Pancreas (tissue), 10 donors: Measurements from ENCODE around the gene BABAM2. TPM values are rescaled to one million over a fixed set of nuclear protein-coding genes. Genes with fewer than 3 reads are reported as not detected.

ENCODE experiments used
- ATAC-seq, 4 donors: fragments of 200-7000 bp; cut with Tn5 transposase; one replicate each; pipeline versions ENCODE4 v1.8.0 to v1.9.1; 2020; ENCODE audit warnings: mild to moderate bottlenecking in 4 of 4, moderate library complexity in 4 of 4
- DNase-seq, 6 donors: peaks; one replicate each; pipeline ENCODE4 v3.0.0-alpha.2; 2020
- FAIRE-seq: peaks from 2 replicates; lab custom pipeline; 2012; peaks lifted over from hg19 to GRCh38; lab: Jason Lieb, UNC
- H3K27ac ChIP-seq, 4 donors: fragments of 200-600 bp; sonication (generic); 1 replicate in 3 of 4; 2 replicates in 1 of 4; pipeline versions ENCODE4 v1.5.0 to v1.8.0; 2020
- H3K27me3 ChIP-seq, 4 donors: fragments of 200-600 bp; one replicate each; pipeline ENCODE4 v1.8.0; 2021
- H3K36me3 ChIP-seq, 3 donors: fragments of 200-600 bp; sonication (generic) in 1 of 3; one replicate each; pipeline versions ENCODE4 v1.5.0 to v1.8.0; 2020 to 2021
- H3K4me1 ChIP-seq, 3 donors: fragments of 200-600 bp; one replicate each; pipeline ENCODE4 v1.8.0; 2021
- H3K4me3 ChIP-seq, 4 donors: fragments of 200-600 bp; sonication (generic) in 2 of 4; one replicate each; pipeline versions ENCODE4 v1.5.0 to v1.8.0; 2020 to 2021
- H3K9me3 ChIP-seq, 4 donors: fragments of 200-600 bp; one replicate each; pipeline ENCODE4 v1.8.0; 2021
- WGBS, 2 donors: extraction: QIAGEN DNeasy Blood & Tissue Kit; methylation state at CpG; one replicate each; pipeline ENCODE4 v1.1.7; 2013; 5-methylcytosine and 5-hydroxymethylcytosine counted together
- intact Hi-C, 3 donors: fragments of 100-400 bp; cut with DNase I; formaldehyde crosslinking; loops; one replicate each; pipeline versions ENCODE4 v1.11.1 to v1.14.2; 2022
- polyA plus RNA-seq, 2 donors: library from polyadenylated mRNA; stranded (reverse); fragments of 200-250 nt; gene quantifications; one replicate each; pipeline ENCODE4 v1.2.3, GENCODE V29; 2013
- total RNA-seq, 6 donors: library from RNA; stranded (reverse); fragmentation: NEBNext Ultra II Directional in 4 of 6; extraction: Animal tissue kit (Norgen Biotek cat#: 25700) in 4 of 6; gene quantifications; one replicate each; pipeline versions ENCODE4 v1.2.1 to v1.2.4, GENCODE V29; 2021 to 2023
- TF ChIP-seq, protein P1 (sequence below), 4 donors: fragments of 200-600 bp; sonication (generic) in 3 of 4; IDR thresholded peaks; one replicate each; pipeline versions ENCODE4 v1.5.0 to v1.8.0; 2021; ENCODE audit warnings: antibody characterized with exemption in 4 of 4
- donor health status: healthy with polysubstance abuse.
- donor health status: DM: no; HTN: no; CAD: no; lungs with moderate emphysema.
- donor health status: DM: no; HTN: no; CAD: no.
- donor health status: control.
- donor health status: control.
- donor health status: Bipolar disorder and iron deficiency.
- donor health status: DM: yes; HTN: yes; CAD: no.
- donor health status: DM: no; HTN: no; CAD: no.
- donor health status: DM: no; HTN: no; CAD: no.
- donor health status: DM: yes; HTN: yes; CAD: no.

The BABAM2 gene
- total and polyA plus RNA-seq, 8 donors: 9.4 to 21.3 (median 15.6) TPM

DNA sequence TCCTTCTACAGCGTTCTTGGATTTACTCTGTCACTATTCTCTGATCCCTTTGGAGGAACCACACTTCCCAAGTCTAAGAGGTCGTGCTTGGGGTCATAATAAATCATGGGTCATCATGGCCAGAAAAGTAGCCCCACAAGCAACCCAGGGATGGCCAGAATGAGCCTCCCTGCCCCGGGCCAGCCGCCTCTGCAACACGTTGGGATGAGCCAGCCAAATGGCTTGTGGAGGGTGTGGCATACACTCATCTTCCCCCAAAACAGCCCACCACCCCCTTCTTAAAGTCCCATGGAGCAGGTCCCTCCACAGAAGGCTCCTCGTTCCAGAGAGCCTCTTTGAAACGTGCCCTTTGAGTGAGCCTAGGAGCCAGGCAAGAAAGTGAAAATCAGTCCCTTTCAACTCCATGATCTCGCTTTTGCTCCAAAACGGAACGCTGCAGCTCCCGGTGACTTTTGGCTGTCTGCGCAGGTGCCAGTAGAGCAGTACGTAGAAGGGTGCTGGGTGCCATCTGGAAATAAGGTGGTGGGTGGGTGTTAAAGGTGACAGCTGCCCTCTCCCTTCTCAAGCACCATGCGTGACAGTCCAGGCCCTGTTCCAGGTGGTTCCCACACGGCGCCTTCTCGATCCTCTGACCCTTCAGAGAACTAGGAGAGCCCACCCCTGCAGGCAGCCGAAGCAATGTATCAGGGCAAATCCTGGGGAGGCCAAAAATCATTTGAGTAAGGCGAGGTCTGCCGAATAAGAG lies 453.6 kb downstream of the BABAM2 start:
- no peak for FAIRE-seq

DNA sequence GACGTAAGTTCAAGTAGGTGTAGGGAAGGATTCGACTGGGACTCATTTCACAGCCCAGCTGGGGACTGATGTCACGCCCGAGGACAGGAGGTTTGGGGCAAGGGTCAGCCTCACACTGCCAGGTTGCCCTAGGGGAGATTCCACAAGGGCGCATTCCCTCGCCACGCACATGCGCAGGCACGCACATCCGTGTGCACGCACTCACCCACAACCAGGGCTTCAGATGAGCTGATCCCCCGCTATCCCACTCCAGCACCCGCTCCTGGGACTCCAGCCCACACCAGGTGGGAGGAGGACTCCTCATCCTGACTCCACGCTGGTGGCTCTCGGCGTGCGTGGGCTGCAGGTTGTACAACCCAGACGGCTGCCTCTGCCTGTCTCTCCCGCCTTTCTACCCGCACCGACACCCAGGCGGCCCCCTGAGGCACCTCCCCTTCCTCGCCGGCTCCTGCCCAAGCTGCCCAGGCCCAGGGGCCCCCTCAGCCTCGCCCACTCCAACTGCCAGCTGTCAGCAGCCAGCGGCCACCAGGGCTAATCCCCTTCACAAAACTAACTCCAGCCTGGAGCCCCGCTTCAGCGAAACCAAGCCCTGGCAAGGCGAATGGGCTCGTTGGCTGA lies 454.3 kb downstream of the BABAM2 start:
- TF ChIP-seq, protein P1, sequence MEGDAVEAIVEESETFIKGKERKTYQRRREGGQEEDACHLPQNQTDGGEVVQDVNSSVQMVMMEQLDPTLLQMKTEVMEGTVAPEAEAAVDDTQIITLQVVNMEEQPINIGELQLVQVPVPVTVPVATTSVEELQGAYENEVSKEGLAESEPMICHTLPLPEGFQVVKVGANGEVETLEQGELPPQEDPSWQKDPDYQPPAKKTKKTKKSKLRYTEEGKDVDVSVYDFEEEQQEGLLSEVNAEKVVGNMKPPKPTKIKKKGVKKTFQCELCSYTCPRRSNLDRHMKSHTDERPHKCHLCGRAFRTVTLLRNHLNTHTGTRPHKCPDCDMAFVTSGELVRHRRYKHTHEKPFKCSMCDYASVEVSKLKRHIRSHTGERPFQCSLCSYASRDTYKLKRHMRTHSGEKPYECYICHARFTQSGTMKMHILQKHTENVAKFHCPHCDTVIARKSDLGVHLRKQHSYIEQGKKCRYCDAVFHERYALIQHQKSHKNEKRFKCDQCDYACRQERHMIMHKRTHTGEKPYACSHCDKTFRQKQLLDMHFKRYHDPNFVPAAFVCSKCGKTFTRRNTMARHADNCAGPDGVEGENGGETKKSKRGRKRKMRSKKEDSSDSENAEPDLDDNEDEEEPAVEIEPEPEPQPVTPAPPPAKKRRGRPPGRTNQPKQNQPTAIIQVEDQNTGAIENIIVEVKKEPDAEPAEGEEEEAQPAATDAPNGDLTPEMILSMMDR (IDR thresholded peaks at IDR 0.05): no peak
- FAIRE-seq: no peak
- Histone ChIP-seq H3K4me1 (peaks cover 7 to 28% (median 25%) of the 10 kb centered on the region in 3 donors), H3K27ac (no peak overlapping the region), H3K4me3 (no peak overlapping the region), H3K27me3 (no peaks in the 10 kb centered on the region), H3K36me3 (no peaks in the 10 kb centered on the region), H3K9me3 (no peaks in the 10 kb centered on the region)
- intact Hi-C loops: no loop called here
- ATAC-seq: no peak
- DNase-seq: peak in 1 of 6 donors; percentile 57
- WGBS, 2 donors: 92 to 93% methylated on average over 30 of the region's 30 CpGs

More for the DNA sequence above, 453.6 kb downstream of the BABAM2 start:
- Histone ChIP-seq H3K4me1 (peaks cover 7 to 28% (median 25%) of the 10 kb centered on the region in 3 donors), H3K9me3 (no peaks in the 10 kb centered on the region), H3K36me3 (no peaks in the 10 kb centered on the region), H3K4me3 (no peak overlapping the region), H3K27me3 (no peaks in the 10 kb centered on the region), H3K27ac (no peak overlapping the region)
- no peak for ATAC-seq
- WGBS, 2 donors: 90 to 92% methylated on average over 20 of the region's 20 CpGs
- intact Hi-C loops: no loop called here
- peak in 1 of 6 donors; percentile 28 for DNase-seq
- TF ChIP-seq, protein P1 (IDR thresholded peaks at IDR 0.05): no peak

GRCh38 chr2:28345619-28346018 lies 455.1 kb downstream of the BABAM2 start:
- Histone ChIP-seq H3K4me3 (no peak overlapping the region), H3K9me3 (no peaks in the 10 kb centered on the region), H3K36me3 (no peaks in the 10 kb centered on the region), H3K27ac (no peak overlapping the region), H3K4me1 (peaks cover 7 to 28% (median 25%) of the 10 kb centered on the region in 3 donors), H3K27me3 (no peaks in the 10 kb centered on the region)
- intact Hi-C loops: no loop called here
- WGBS, 2 donors: 29 to 40% methylated on average over 8 of the region's 8 CpGs
- TF ChIP-seq, protein P1 (IDR thresholded peaks at IDR 0.05): no peak
- DNase-seq (peak in 3 of 6 donors; percentile 58 to 65 (median 59)), FAIRE-seq (no peak), ATAC-seq (peak; percentile 34 to 75 (median 57))

- H3K27me3 ChIP-seq: no peaks in the 10 kb centered on the region
- no peak overlapping the region for H3K27ac ChIP-seq
- ATAC-seq (no peak), DNase-seq (peak in 1 of 6 donors; percentile 39), FAIRE-seq (no peak)
- peaks cover 7 to 18% (median 16%) of the 10 kb centered on the region in 3 donors for H3K4me1 ChIP-seq
- TF ChIP-seq, protein P1 (IDR thresholded peaks at IDR 0.05): no peak
- intact Hi-C loops: no loop called here
- 85 to 90% methylated on average over 6 of the region's 6 CpGs for whole genome bisulfite sequencing, 2 donors
- H3K36me3 ChIP-seq: no peaks in the 10 kb centered on the region
- no peak overlapping the region for H3K4me3 ChIP-seq
- H3K9me3 ChIP-seq: no peaks in the 10 kb centered on the region
These were observed 456.1 kb downstream of the BABAM2 start for GRCh38 chr2:28346587-28346986.
